Activated effector memory CD4-positive, alpha-beta T cell treated with anti-CD3 and anti-CD28 coated beads, Interleukin-2, amount 50 U/mL, for 16 hours (primary cell): ENCODE results near the gene TMEM260.
"Not testable (repeated sequence)": the region's sequence is repeated elsewhere in the genome, so short reads cannot be mapped to it uniquely, and the experiment has no call there.

Experiments used
- DNase-seq: peaks from one replicate; pipeline ENCODE4 v3.0.0-alpha.2; 2020

The TMEM260 gene

DNA sequence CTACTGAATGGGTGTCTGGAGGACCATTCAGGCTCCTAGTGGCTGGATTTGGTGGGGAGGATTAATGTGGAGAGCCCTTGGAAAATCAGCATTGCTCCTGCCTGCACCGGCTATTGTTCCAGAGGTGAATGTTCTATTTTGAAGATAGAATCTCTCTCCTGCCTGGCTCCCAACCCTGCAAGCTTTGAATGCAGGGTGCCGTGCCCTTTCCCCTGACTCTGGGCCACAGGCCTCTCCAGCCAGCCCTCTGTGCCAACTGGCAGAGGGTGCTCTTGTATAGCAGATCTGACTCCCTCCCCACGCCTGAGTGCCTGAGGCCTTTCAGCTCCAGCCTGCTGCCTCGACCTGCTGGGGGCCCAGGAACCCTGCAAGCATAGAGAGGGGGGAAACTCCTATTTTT, 106.8 kb downstream of the TMEM260 start:
- DNase-seq: no peak

- DNase-seq: no peak
Observed at GRCh38 chr14:56687123-56687522, 107.5 kb downstream of the TMEM260 start.

GRCh38 chr14:56694609-56695008, 115.0 kb downstream of the TMEM260 start:
- no peak for DNase-seq

GRCh38 chr14:56695216-56695615, 115.6 kb downstream of the TMEM260 start:
- DNase-seq: not testable (repeated sequence)
